Breast epithelium (tissue), 4 donors: ENCODE data around the gene KAT6B. TPM values are rescaled to one million over a fixed set of nuclear protein-coding genes. Genes with fewer than 3 reads are reported as not detected.

Source experiments
- DNase-seq, 2 donors: peaks; one replicate each; pipeline ENCODE4 v3.0.0-alpha.2; 2019; ENCODE audit warnings: low spot score in 2 of 2
- H3K27ac ChIP-seq, 2 donors: fragments of 200-600 bp; sonication (generic) in 1 of 2; one replicate each; pipeline ENCODE4 v1.5.1; 2016 to 2019; ENCODE audit warnings: mild to moderate bottlenecking in 1 of 2
- H3K27me3 ChIP-seq, 2 donors: fragments of 200-600 bp; sonication (generic) in 1 of 2; one replicate each; pipeline versions ENCODE4 v1.5.1 to v1.6.0; 2017 to 2019; ENCODE audit warnings: control low read depth in 1 of 2, mild to moderate bottlenecking in 1 of 2
- H3K36me3 ChIP-seq: fragments of 200-600 bp; one replicate; pipeline ENCODE4 v1.5.1; 2019
- H3K4me1 ChIP-seq, 2 donors: fragments of 200-600 bp; sonication (generic); one replicate each; pipeline ENCODE4 v1.5.1; 2016 to 2019; ENCODE audit warnings: control low read depth in 1 of 2
- H3K4me3 ChIP-seq, 3 donors: fragments of 200-600 bp; sonication (generic); 1 replicate in 2 of 3; 2 replicates in 1 of 3; pipeline ENCODE4 v1.5.1; 2016 to 2019; ENCODE audit warnings: mild to moderate bottlenecking in 3 of 3, moderate library complexity in 2 of 3
- H3K9me3 ChIP-seq, 2 donors: fragments of 200-600 bp; sonication (generic) in 1 of 2; one replicate each; pipeline ENCODE4 v1.5.1; 2016 to 2019; ENCODE audit warnings: control low read depth in 1 of 2
- POLR2A ChIP-seq: fragments of 450-650 bp; IDR thresholded peaks from one replicate; pipeline ENCODE4 v1.6.1; 2016; ENCODE audit warnings: antibody characterized with exemption, mild to moderate bottlenecking, moderate library complexity
- POLR2AphosphoS5 ChIP-seq, 3 donors: sonication (generic); formaldehyde crosslinking; IDR thresholded peaks; one replicate each; pipeline ENCODE4 v1.6.1; 2017; ENCODE audit warnings: antibody characterized with exemption in 3 of 3
- intact Hi-C: fragments of 100-400 bp; cut with DNase I; formaldehyde crosslinking; loops from one replicate; pipeline ENCODE4 v1.15.1; 2023; ENCODE audit warnings: low total_unique reads
- total RNA-seq, 3 donors: library from RNA; depleted of rRNA; stranded (reverse); fragments of >200 nt; gene quantifications; one replicate each; pipeline ENCODE4 v1.1.0, GENCODE V29; 2016
- TF ChIP-seq, protein P1 (sequence below), 3 donors: fragments of 450-650 bp; IDR thresholded peaks; one replicate each; pipeline ENCODE4 v1.5.1; 2016 to 2017; ENCODE audit warnings: antibody characterized with exemption in 3 of 3, mild to moderate bottlenecking in 3 of 3, moderate library complexity in 3 of 3

The KAT6B gene
- total RNA-seq, 3 donors from 2014 or later: 46.2 to 90.3 (median 55.7) TPM

DNA sequence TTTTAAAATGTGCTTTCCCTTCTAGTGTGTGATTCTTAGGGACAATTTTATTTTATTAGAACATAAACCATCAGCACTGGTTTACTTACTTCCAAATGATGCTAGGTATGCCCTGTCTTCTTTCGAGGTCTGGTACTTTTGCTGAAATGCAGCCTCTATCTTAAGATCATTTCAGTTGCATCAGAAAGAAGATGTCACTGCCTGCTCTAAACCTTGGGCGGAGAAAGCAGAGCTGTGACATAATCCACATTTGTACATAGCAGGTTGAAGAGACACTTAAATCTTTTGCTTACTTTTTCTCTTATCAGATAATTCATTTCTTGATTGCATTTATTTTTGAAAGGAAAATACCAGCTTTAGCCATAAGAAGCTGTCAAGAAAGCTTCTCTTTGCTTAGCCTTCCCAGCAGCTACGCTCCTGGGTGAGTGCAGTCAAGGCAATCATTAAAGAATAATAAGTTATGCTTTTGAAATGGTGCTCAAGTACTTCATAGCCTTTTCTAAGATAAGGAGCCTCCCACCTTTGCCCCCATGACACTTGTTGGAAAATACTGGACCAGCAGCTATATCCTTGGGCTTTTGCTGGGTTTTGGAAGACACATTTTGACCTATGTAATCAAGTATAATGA is 176.7 kb downstream of the KAT6B start:
- H3K27ac ChIP-seq: no peak overlapping the region
- H3K27me3 ChIP-seq: no peaks in the 10 kb centered on the region
- H3K4me1 ChIP-seq: no peaks in the 10 kb centered on the region
- no peaks in the 10 kb centered on the region for H3K36me3 ChIP-seq
- no peaks in the 10 kb centered on the region for H3K9me3 ChIP-seq
- no peak for DNase-seq
- TF ChIP-seq POLR2A (no peak), POLR2AphosphoS5 (IDR thresholded peaks at IDR 0.05) (no peak)
- TF ChIP-seq, protein P1, sequence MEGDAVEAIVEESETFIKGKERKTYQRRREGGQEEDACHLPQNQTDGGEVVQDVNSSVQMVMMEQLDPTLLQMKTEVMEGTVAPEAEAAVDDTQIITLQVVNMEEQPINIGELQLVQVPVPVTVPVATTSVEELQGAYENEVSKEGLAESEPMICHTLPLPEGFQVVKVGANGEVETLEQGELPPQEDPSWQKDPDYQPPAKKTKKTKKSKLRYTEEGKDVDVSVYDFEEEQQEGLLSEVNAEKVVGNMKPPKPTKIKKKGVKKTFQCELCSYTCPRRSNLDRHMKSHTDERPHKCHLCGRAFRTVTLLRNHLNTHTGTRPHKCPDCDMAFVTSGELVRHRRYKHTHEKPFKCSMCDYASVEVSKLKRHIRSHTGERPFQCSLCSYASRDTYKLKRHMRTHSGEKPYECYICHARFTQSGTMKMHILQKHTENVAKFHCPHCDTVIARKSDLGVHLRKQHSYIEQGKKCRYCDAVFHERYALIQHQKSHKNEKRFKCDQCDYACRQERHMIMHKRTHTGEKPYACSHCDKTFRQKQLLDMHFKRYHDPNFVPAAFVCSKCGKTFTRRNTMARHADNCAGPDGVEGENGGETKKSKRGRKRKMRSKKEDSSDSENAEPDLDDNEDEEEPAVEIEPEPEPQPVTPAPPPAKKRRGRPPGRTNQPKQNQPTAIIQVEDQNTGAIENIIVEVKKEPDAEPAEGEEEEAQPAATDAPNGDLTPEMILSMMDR (IDR thresholded peaks at IDR 0.05): no peak
- H3K4me3 ChIP-seq: no peak overlapping the region
- intact Hi-C loops: no loop called here

DNA sequence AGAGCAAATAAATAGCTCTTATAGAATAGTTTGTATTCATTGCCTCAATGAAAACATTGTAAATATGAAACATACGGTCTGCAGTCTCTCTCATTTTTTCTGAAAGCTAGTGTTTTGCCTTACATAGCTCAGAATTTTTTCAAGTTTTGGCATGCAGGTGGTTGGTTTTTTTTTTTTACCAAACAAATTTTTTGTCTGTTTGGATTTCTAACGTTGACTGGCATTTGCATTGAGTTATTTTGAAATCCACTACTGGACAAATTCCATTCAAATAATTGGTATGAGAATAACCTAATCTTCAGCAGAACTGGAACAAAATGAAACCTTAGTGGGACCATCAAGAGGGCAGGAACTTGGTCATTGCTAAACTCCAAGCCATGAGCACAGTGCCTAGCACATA is 177.5 kb downstream of the KAT6B start:
- Histone ChIP-seq H3K36me3 (no peaks in the 10 kb centered on the region), H3K27ac (no peak overlapping the region), H3K9me3 (no peaks in the 10 kb centered on the region), H3K4me1 (no peaks in the 10 kb centered on the region), H3K4me3 (no peak overlapping the region), H3K27me3 (no peaks in the 10 kb centered on the region)
- TF ChIP-seq POLR2A (no peak), POLR2AphosphoS5 (IDR thresholded peaks at IDR 0.05) (no peak)
- TF ChIP-seq, protein P1 (IDR thresholded peaks at IDR 0.05): no peak
- no peak for DNase-seq
- intact Hi-C loops: no loop called here

- Histone ChIP-seq H3K4me3 (no peak overlapping the region), H3K4me1 (no peaks in the 10 kb centered on the region), H3K36me3 (no peaks in the 10 kb centered on the region), H3K9me3 (no peaks in the 10 kb centered on the region), H3K27me3 (no peaks in the 10 kb centered on the region), H3K27ac (no peak overlapping the region)
- TF ChIP-seq POLR2A (no peak), POLR2AphosphoS5 (IDR thresholded peaks at IDR 0.05) (no peak)
- TF ChIP-seq, protein P1 (IDR thresholded peaks at IDR 0.05): no peak
- intact Hi-C loops: no loop called here
- DNase-seq: no peak
Measured at GRCh38 chr10:75007646-75008045, 181.2 kb downstream of the KAT6B start.

GRCh38 chr10:75008952-75009351 is 182.6 kb downstream of the KAT6B start:
- Histone ChIP-seq H3K4me1 (no peaks in the 10 kb centered on the region), H3K36me3 (no peaks in the 10 kb centered on the region), H3K27me3 (no peaks in the 10 kb centered on the region), H3K4me3 (no peak overlapping the region), H3K9me3 (no peaks in the 10 kb centered on the region), H3K27ac (no peak overlapping the region)
- intact Hi-C loops: no loop called here
- DNase-seq: no peak
- TF ChIP-seq POLR2A (no peak), POLR2AphosphoS5 (IDR thresholded peaks at IDR 0.05) (no peak)
- TF ChIP-seq, protein P1 (IDR thresholded peaks at IDR 0.05): no peak

GRCh38 chr10:75009426-75009825 is 183.0 kb downstream of the KAT6B start:
- intact Hi-C loops: no loop called here
- H3K27ac ChIP-seq: no peak overlapping the region
- no peak overlapping the region for H3K4me3 ChIP-seq
- H3K36me3 ChIP-seq: no peaks in the 10 kb centered on the region
- H3K27me3 ChIP-seq: no peaks in the 10 kb centered on the region
- no peaks in the 10 kb centered on the region for H3K4me1 ChIP-seq
- no peak for DNase-seq
- TF ChIP-seq POLR2AphosphoS5 (IDR thresholded peaks at IDR 0.05) (no peak), POLR2A (no peak)
- TF ChIP-seq, protein P1 (IDR thresholded peaks at IDR 0.05): no peak
- H3K9me3 ChIP-seq: no peaks in the 10 kb centered on the region
